CD4-positive, alpha-beta T cell treated with Interleukin-17A for 1 hour (primary cell): ENCODE measurements around the gene SLC66A1.

Experiments
- DNase-seq: peaks from one replicate; pipeline ENCODE4 v3.0.0-alpha.2; 2020

SLC66A1 gene

DNA sequence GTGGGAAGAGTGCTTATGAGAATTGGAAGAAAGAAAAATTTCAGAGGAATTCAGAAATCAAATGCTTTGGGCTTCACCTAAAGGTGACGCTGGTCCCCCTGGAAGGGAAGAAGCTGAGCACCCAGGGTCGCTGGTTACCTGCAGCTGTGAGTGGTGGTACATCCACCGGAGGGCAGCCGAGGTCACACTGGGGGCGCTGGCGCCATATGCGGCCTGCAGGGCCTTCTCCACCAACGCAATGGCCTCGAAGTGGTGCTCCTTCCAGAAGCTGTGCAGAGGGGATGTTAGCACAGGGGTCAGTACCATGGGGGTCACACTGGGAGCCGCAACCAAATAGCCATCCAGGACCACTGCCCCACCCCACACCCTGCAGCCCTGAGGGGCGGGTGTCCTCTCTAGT is 6.2 kb upstream of the SLC66A1 start:
- no peak for DNase-seq

DNA sequence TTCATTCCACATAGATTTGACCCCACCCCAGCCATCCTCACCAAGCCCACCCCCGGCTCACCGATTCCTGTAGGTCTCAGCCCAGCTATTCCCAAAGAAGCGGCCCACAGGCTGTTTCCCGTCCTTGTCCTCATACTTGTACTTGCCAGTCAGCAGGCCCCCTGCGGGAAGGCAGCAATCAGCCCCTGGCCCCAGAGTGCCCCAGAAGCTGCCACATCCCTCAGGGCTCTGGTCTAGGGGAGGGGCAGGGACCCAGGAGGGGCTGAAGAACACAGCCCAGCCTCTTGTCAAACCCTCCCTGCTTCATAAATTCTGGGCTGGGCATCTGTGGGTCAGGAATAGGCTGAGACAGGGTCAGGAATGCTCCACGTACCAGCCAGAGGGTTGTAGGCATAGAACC is 5.2 kb upstream of the SLC66A1 start:
- no peak for DNase-seq

DNA sequence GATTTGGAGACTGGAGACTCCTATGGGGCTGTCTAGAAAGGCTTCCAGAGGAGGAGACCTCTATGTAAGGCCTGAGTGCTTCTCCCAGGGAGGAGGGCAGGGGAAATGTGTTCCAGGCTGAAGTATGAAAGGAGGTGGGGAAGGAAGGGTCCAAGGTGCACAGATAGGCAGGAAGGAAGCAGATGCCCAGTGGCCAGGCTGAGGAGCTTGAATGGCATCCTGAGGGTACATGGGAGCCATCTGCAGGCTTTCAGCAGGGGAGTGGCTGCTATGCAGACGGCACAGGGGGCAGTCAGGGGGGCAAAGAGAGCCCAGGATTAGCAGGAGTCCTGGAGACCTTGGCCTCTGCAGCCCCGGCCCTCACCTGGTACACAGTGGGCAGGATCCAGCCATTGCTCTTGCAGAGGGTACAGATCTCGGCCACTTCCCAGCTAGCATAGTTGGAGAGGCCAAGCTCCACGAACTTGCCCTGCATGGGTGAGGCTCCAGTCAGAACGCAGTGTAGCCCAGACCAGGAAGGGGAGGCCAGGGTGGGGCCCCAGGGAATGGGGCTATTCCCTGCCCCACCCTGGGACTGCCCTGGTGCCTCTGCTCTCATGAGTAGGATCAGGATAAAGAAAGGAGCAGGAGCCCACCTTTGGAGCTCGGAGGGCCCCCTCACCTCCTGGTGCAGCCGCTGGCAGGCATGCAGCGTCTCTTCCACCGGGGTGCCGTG is 4.2 kb upstream of the SLC66A1 start:
- DNase-seq: no peak

DNA sequence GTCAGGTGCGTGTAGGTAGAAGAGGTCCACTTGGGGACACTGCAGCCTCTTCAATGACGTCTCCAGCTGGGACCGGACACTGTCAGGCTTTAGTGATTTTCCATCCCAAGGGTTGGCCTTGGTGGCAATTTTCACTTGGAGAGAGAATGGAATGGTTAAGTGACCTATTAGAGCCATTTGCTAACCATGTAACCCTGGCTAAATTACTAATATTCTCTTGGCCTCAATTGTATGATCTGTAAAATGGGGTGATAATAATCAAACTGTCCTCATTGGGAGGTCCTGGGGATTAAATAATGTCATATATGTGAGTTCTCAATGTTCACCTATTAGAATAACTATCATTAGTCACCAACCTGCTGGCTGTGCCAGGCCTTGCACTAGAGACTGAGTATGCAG is 3.6 kb upstream of the SLC66A1 start:
- no peak for DNase-seq

DNA sequence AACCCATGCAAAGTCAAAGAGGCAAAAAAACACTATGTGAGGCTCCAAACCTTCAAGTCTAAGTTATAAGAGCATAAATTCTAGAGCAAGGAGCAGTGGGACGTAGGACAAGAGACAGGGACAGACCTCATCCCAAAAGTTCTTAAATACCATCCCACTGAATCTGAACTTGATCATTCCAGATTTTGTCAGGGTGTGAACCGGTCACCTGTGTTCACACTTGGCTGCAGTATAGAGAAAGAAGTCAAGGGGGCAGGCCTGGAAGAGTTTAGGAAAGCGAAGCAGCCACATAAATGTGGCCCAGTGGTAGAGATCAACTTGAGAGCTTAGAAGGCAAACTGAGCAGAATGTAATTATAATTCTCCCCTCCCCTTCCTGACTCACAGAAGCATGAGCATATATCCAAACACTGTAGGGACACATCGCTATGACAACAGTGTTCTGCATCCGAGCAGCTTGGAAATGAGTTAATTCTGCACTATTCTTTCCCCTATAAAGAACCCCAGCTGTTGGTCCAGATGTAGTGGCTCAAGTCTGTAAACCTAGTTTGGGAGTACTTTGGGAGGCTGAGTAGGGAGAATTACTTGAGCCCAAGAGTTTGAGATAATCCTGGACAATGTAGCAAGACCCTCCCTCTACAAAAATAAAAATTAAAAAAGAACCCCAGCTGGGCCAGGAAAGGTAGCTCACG is 2.9 kb upstream of the SLC66A1 start:
- DNase-seq: no peak

DNA sequence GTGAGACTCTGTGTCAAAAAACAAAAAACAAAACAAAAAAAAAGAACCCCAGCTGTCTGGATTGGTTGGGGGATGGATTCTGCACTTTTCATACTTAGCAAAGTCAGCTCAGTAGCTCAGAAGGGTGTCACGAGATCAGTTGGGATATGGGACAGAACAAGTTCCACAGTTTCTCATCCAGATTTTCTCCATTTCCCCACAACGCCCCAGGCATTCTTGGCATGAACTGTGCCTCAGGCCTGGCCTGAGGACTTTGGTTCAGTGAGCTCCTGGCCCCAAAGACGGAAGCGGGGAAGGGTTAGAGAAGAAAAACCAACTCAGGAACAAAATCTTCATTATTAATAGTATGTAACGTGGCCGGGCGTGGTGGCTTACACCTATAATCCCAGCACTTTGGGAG is 2.1 kb upstream of the SLC66A1 start:
- no peak for DNase-seq

DNA sequence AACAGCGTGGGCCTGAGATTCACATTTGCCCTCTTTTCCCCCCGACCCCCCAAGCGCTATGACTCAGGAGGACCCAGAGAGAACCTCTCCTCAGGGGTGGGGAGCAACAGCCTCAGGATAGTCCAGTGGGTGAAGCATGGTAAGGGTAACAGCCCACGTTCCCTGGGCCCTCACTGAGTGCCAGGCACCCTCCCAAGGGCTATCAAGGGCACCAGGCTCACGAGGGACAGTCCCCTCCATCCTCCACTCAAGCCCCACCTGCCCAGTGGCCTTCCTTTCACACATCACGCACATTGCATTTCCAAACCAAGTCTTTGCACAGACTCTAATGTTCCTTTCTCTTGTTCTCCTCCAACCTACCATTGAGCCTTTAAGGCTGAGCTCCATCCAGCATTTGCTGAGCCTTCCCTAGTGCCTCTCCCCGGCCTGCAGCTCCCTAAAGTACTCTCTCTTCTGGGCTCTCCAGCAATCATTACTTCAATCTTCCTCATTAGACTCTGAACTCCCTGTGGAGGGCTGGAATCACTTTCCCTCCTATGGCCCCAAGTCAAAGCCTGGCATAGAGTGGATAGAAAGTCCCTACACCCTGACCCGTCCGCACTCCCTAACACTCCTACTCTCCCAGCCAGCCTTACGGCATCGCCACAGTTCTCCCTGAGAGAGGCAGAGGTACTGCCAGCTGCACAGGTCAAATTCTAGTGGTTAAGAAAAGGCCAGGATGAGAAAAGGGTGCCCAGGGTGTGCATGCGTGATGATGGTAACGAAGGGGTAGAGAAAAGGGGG is 1.2 kb upstream of the SLC66A1 start:
- no peak for DNase-seq

DNA sequence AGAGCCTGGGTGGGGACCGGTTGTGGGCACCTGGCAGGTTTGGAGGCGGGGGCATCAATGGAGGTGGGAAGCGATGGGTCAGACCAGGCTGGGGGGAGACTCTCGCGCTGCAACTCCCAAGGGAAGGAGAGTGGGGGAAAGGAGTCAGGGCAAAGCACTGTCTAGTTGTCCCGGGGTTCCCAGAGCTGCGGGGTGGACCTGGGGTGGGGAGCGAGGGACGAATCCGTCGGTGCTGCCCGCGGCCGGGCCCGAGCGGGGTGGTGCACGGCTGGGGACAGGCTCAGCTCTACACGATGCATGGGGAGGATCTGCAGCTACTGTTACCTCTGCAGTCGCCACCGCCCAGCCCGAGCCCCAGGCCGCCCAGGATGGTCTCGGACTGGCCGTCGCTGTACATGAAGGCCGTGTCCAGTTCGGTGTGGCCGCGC is 609 bp upstream of the SLC66A1 start:
- no peak for DNase-seq

DNA sequence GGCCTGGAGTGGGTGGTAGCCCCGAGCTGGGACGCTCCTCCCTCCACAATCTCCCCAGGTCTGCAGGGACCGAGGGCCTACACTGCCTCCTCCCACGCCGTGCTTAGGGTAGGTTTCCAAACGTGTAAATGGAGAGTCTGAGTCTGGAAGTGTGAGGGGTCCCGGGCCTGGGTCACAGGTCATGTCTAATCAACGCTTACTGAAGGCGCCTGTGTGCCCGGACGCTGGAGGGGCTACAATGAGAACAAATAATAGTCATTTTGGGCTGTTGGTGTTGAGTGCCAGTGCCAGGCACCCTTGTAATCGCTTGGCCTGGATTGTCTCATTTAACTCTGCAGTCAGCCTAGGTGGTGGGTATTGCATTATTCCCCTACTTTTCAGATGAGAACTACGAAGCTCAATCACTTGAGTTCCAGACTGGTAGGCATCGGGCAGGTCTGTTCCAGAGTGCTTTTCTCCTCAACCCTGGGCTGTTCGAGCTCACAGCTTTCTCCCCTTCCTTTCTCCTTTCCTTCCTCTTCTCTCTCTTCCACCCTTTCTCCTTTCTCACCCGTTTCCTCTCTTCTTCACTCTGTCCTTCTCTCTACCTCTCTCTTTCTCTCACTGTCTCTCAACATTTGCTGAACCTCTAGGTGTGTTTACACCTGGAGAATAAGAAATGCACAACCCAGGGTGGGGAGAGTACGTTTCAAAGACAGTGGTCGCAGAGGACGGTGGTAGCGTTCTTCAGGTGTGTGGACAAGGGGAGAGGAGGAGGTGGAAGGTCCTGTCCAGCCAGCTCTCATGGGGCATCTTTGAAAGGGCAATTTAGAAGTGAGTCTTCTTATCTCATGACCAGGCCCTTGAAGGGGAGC is 883 bp downstream of the SLC66A1 start:
- peak; percentile 17 for DNase-seq

DNA sequence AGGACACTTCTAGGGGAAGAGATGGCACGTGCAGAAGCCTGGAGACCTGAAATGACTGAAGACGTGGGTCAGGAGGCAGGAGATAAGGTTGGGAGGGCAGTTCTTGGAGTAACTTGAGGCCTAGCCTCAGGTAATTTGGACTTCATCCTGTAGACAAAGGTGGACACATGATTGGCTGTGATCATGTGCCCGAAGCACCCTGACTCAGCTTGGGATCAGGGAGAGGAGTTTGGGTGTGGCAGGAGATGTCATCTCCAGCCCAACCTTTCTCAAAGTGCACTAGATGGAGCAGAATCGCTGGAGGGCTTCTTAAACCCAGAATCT is 1.5 kb downstream of the SLC66A1 start:
- no peak for DNase-seq

DNA sequence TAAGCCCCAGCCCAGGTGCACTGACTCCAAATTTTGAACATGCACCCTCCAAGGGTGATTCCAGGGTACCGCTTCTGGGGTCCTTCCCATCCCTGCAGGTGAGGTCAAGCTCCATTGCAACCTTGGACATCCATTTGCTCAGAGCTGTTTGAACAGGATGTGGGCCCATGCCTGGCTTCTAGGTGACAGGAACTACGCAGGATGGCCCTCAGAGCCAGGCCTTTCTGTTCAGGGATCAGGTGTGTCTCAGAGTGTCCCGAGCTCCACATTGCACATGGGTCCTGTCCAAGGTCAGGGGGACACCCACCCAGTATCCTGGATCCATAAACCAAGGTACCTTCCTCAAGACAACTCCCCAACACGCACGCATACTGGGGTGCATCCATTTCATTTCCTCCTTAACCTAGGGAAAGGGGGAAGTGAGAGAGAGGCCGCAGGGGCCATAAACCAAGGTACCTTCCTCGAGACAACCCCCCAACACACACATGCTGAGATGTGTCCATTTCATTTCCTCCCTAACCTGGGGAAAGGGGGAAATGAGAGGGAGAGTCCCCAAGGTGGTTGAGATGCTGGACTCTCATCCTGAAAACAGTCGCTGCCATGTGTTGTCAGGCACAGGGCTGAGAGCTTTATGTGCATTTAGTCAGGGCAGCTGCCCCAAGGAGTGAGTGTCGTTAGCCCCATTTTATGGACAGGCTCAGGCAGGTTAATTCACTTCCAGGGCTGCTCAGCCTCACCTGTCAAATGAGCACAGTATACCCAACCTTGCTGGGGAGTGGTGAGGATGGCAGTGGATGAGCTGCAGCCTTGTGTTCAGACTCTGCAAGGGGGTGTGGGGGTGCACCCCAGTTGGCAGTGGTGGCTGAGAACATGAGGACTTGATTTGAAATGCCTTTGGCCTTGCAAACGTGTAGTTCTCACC is 2.1 kb downstream of the SLC66A1 start:
- DNase-seq: no peak

DNA sequence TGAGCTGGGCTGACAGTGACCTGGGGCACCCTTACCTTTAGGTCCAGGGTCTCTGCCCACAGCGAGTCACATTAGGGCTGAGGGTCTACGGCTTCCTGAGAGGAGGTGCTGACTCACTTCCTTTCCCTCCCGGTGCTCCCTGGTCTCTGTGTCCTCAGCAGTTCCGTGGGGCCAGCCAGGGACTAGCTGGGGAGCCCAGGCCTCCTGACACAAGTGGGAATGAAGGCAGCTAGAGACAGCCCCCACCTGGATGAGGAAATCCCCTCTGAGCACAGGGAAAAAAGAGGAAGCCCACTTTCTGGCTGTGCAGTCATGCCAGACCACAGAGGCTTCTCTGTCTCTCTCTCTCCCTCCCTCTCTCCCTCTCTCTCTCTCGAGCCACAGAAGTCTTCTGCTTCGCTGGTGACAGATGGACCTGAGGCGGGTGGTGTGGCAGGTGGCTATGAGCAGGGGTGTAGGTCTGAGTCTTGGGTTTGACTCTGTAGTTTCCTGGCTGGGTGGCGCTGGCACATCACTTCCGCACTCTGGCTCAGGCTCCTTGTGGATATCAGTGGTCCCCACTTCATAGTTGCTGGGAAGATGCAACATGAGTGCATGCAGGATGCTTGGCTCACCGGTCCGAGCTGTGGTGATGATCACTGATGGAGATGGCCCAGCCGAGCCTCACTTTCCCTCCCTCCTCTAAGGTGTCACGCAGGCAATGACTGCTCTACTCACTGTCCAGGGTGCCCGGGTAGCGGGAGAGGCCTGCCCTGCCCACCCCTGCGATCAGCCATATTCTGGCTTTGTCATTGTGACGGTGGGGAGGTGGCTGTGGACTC is 3.5 kb downstream of the SLC66A1 start:
- no peak for DNase-seq

DNA sequence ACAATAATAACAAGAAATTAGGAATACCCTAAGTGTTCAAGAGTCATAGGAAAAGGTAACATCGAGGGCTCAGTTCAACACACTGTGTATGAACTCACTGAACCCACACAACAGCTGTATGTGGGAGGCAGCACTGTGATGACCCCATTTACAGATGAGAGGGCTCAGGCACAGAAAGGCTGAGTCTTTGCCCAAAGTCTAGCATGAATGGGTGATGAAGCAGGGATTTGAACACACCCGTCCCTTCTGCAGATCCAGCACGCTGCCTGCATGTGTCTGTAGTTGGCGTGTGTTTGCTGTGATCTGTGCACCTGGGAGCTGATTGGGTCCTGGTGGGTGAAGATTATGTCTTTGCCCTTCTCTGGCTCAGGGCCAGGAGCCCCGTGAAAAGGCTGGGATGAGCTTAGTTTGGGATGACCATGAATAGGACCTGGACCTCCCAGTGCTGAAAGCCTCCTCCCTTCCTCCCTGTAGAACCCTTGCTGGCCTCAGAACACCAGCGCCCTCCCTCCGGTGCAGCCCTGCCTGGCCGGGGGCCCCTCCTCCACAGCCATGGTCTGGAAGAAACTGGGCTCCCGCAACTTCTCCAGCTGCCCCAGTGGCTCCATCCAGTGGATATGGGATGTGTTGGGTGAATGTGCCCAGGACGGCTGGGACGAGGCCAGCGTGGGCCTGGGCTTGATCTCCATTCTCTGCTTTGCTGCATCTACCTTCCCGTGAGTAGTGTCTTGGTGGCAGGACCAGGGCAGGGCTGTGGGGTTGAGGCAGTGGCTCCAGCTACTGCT is 5.2 kb downstream of the SLC66A1 start:
- DNase-seq: no peak

DNA sequence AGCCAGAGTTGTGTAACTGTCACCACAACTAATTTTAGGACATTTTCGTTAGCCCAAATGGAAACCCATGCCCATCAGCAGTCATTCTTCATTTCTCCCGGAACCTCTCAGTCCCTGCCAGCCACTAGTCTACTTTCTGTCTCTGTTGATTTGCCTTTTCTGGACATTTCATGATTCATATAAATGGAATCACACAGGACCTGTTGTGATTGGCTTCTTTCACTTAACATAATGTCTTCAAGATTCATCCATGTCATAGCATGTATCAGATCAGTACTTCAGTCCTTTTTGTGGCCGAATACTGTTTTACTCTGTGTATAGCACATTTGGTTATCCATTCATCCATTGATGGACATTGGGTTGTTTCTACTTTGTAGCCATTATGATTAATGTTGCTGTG is 7.1 kb downstream of the SLC66A1 start:
- no peak for DNase-seq

DNA sequence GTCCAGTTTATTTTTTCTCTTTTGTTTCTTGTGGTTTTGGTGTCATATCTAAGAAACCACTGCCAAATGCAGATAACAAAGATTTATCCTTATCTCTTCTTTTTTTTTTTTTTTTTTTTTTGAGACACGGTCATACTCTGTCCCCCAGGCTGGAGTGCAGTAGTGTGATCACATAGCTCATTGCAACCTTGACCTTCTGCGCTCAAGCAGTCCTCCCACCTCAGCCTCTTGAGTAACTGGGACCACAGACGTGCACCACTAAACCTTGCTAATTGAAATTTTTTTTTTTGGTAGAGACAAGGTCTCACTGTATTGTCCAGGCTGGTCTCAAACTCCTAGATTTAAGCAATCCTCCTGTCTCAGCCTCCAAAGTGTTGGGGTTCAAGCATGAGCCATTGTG is 8.9 kb downstream of the SLC66A1 start:
- no peak for DNase-seq

DNA sequence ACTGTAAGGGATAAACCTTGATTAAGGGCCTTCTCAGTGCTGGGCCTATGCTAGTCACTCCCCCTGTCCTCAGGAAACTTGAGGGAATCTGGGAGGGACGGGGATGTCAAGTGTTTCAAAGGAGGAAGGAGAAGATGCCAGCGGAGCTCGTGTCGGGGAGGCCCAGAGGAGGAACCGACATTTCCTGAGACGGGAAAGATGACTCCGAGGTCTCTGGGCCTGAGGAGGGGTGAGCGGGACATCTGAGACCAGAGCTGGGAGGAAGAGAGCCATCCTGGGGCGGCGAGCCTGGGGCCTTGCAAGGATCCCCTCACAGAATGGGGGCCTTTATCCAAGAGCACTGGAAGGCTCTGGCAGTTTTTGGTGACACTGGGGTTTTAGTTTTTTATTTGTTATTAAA is 10.4 kb downstream of the SLC66A1 start:
- DNase-seq: no peak

DNA sequence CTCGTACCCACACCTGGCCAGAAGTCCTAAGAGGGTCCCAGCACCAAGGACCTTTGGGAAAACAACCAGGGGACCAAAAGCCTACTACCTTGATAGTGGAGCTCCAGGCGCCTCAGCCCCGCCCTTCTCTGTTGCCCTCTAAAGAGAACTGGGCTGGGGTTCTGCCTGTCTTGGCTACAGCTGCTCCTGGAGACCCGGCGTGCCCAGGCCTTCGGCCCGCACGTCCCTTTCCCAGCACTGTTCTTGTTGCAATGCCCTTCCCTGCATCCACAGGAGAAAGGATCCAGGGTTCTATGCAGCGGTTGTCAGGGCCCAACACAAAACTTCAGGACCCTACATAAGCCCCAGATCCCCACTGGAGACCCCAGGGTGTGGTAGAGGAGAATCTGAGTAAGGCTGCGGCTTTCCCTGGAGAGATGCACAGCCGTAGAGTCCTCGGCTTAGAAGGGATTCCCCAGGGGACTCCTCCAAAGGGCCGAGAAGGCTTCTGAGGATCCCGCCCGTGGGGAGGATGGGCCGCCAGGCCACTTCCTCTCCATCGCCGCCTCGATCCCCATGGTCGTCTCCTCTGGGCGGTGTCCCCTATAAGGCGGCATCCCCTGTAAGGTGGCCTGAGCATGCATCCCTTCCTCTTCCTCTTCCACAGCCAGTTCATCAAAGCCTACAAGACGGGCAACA is 12.0 kb downstream of the SLC66A1 start:
- no peak for DNase-seq

DNA sequence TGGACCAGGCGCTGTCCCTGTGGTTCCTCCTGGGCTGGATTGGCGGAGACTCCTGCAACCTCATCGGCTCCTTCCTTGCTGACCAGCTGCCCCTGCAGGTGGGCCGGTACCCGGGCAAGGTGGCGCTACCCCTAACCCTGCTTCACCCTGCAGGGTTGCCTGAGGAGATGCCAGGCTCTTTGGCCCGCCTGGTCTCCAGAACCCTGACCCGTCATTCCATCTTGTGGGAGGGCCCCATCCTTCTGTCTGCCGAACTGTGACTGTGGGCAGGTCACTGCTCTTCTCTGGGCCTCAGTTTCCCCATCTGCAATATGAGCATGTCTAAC is 12.5 kb downstream of the SLC66A1 start:
- DNase-seq: no peak

DNA sequence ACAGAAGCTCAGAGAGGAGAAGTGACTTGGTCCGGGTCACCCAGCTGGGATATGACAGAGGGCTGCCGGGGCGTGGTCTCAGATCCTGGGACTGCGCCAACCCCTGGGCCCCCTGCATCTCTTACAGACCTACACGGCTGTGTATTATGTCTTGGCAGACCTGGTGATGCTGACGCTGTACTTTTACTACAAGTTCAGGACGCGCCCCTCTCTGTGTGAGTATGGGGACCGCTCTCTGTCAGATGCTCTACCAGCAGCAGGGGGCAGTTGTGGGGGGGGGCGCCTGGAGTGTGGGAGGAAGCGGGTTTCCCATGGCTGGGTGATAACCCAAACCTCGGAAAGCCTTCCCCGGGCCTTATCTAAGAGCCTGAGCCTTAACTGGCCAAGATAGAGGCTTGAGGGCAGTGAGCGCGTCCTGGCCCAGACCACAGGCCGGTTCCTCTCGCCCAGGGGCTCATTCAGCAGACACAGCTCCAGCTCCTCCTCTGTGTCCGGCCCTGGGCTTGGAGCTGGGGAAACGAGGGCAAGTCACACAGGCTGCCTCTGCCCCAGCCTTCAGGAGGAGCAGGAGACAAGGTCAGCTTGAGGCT is 13.3 kb downstream of the SLC66A1 start:
- no peak for DNase-seq
